Measurements from ENCODE around the gene BAZ1B.
"Not testable (repeated sequence)": the region's sequence is repeated elsewhere in the genome, so short reads cannot be mapped to it uniquely, and the experiment has no call there.

BAZ1B gene

GRCh38 chr7:73435471-73436009 is 86.6 kb downstream of the BAZ1B start:
- H3K27me3 ChIP-seq (ENCODE audit: control insufficient read depth in 1 of 2, insufficient read depth in 2 of 2, low read length in 2 of 2): peaks cover 6 to 12% of the 10 kb centered on the region in 2 donors
- peaks cover 0 to 11% of the 10 kb centered on the region in 2 donors for H3K36me3 ChIP-seq (ENCODE audit: control insufficient read depth in 2 of 2, insufficient read depth in 2 of 2, low read length in 2 of 2)
- no peak overlapping the region for H3K27ac ChIP-seq (ENCODE audit: low read length)
- H3K9me3 ChIP-seq (ENCODE audit: control insufficient read depth in 2 of 2, low read length in 2 of 2): no peaks in the 10 kb centered on the region
- H3K4me3 ChIP-seq (ENCODE audit: low read length in 2 of 2): no peak overlapping the region
- H3K9ac ChIP-seq (ENCODE audit: low read length in 2 of 2): no peak overlapping the region
- peaks cover 9% of the 10 kb centered on the region for H3K4me1 ChIP-seq (ENCODE audit: control insufficient read depth, insufficient read depth, low read length)

GRCh38 chr7:73434701-73435069 is 87.4 kb downstream of the BAZ1B start:
- Histone ChIP-seq H3K9me3 (ENCODE audit: control insufficient read depth in 2 of 2, low read length in 2 of 2) (no peaks in the 10 kb centered on the region), H3K4me1 (ENCODE audit: control insufficient read depth, insufficient read depth, low read length) (peaks cover 9% of the 10 kb centered on the region), H3K4me3 (ENCODE audit: low read length in 2 of 2) (no peak overlapping the region), H3K27ac (ENCODE audit: low read length) (no peak overlapping the region), H3K9ac (ENCODE audit: low read length in 2 of 2) (no peak overlapping the region), H3K36me3 (ENCODE audit: control insufficient read depth in 2 of 2, insufficient read depth in 2 of 2, low read length in 2 of 2) (peaks cover 0 to 7% of the 10 kb centered on the region in 2 donors), H3K27me3 (ENCODE audit: control insufficient read depth in 1 of 2, insufficient read depth in 2 of 2, low read length in 2 of 2) (peaks cover 6 to 12% of the 10 kb centered on the region in 2 donors)

- Histone ChIP-seq H3K9me3 (ENCODE audit: control insufficient read depth in 2 of 2, low read length in 2 of 2) (no peaks in the 10 kb centered on the region), H3K9ac (ENCODE audit: low read length in 2 of 2) (no peak overlapping the region), H3K27me3 (ENCODE audit: control insufficient read depth in 1 of 2, insufficient read depth in 2 of 2, low read length in 2 of 2) (peaks cover 6 to 12% of the 10 kb centered on the region in 2 donors), H3K4me1 (ENCODE audit: control insufficient read depth, insufficient read depth, low read length) (peaks cover 9% of the 10 kb centered on the region), H3K36me3 (ENCODE audit: control insufficient read depth in 2 of 2, insufficient read depth in 2 of 2, low read length in 2 of 2) (peaks cover 0 to 3% of the 10 kb centered on the region in 2 donors), H3K27ac (ENCODE audit: low read length) (no peak overlapping the region), H3K4me3 (ENCODE audit: low read length in 2 of 2) (peak overlapping the region; percentile 35 to 64)
Observed at GRCh38 chr7:73433924-73434700, 88.0 kb downstream of the BAZ1B start.

- Histone ChIP-seq H3K4me3 (ENCODE audit: low read length in 2 of 2) (no peak overlapping the region), H3K27ac (ENCODE audit: low read length) (no peak overlapping the region), H3K4me1 (ENCODE audit: control insufficient read depth, insufficient read depth, low read length) (peaks cover 9% of the 10 kb centered on the region), H3K9me3 (ENCODE audit: control insufficient read depth in 2 of 2, low read length in 2 of 2) (no peaks in the 10 kb centered on the region), H3K36me3 (ENCODE audit: control insufficient read depth in 2 of 2, insufficient read depth in 2 of 2, low read length in 2 of 2) (no peaks in the 10 kb centered on the region), H3K9ac (ENCODE audit: low read length in 2 of 2) (no peak overlapping the region), H3K27me3 (ENCODE audit: control insufficient read depth in 1 of 2, insufficient read depth in 2 of 2, low read length in 2 of 2) (peaks cover 8 to 16% of the 10 kb centered on the region in 2 donors)
Observed at GRCh38 chr7:73432676-73433075, 89.4 kb downstream of the BAZ1B start.

GRCh38 chr7:73431041-73431835 is 90.9 kb downstream of the BAZ1B start:
- Histone ChIP-seq H3K36me3 (ENCODE audit: control insufficient read depth in 2 of 2, insufficient read depth in 2 of 2, low read length in 2 of 2) (no peaks in the 10 kb centered on the region), H3K27me3 (ENCODE audit: control insufficient read depth in 1 of 2, insufficient read depth in 2 of 2, low read length in 2 of 2) (peaks cover 8 to 16% of the 10 kb centered on the region in 2 donors)

GRCh38 chr7:73430540-73430939 is 91.6 kb downstream of the BAZ1B start:
- H3K36me3 ChIP-seq (ENCODE audit: control insufficient read depth in 2 of 2, insufficient read depth in 2 of 2, low read length in 2 of 2); H3K4me1 ChIP-seq (ENCODE audit: control insufficient read depth, insufficient read depth, low read length); H3K27ac ChIP-seq (ENCODE audit: low read length); H3K9ac ChIP-seq (ENCODE audit: low read length in 2 of 2); H3K9me3 ChIP-seq (ENCODE audit: control insufficient read depth in 2 of 2, low read length in 2 of 2); H3K4me3 ChIP-seq (ENCODE audit: low read length in 2 of 2): not testable (repeated sequence)
- H3K27me3 ChIP-seq (ENCODE audit: control insufficient read depth in 1 of 2, insufficient read depth in 2 of 2, low read length in 2 of 2): peaks cover 8 to 16% of the 10 kb centered on the region in 2 donors

More at GRCh38 chr7:73431041-73431835, 90.9 kb downstream of the BAZ1B start:
- H3K9ac ChIP-seq (ENCODE audit: low read length in 2 of 2): no peak overlapping the region
- H3K27ac ChIP-seq (ENCODE audit: low read length): no peak overlapping the region
- no peak overlapping the region for H3K4me3 ChIP-seq (ENCODE audit: low read length in 2 of 2)
- no peaks in the 10 kb centered on the region for H3K9me3 ChIP-seq (ENCODE audit: control insufficient read depth in 2 of 2, low read length in 2 of 2)
- H3K4me1 ChIP-seq (ENCODE audit: control insufficient read depth, insufficient read depth, low read length): peaks cover 9% of the 10 kb centered on the region

- no peak overlapping the region for H3K4me3 ChIP-seq (ENCODE audit: low read length in 2 of 2)
Observed at GRCh38 chr7:73429622-73430505, 92.2 kb downstream of the BAZ1B start.

GRCh38 chr7:73429215-73429614 is 92.9 kb downstream of the BAZ1B start:
- no peak overlapping the region for H3K27ac ChIP-seq (ENCODE audit: low read length)
- H3K9me3 ChIP-seq (ENCODE audit: control insufficient read depth in 2 of 2, low read length in 2 of 2): no peaks in the 10 kb centered on the region
- H3K36me3 ChIP-seq (ENCODE audit: control insufficient read depth in 2 of 2, insufficient read depth in 2 of 2, low read length in 2 of 2): no peaks in the 10 kb centered on the region
- no peak overlapping the region for H3K4me3 ChIP-seq (ENCODE audit: low read length in 2 of 2)
- peaks cover 8 to 13% of the 10 kb centered on the region in 2 donors for H3K27me3 ChIP-seq (ENCODE audit: control insufficient read depth in 1 of 2, insufficient read depth in 2 of 2, low read length in 2 of 2)
- no peak overlapping the region for H3K9ac ChIP-seq (ENCODE audit: low read length in 2 of 2)
- peaks cover 9% of the 10 kb centered on the region for H3K4me1 ChIP-seq (ENCODE audit: control insufficient read depth, insufficient read depth, low read length)

More at GRCh38 chr7:73429622-73430505, 92.2 kb downstream of the BAZ1B start:
- H3K4me1 ChIP-seq (ENCODE audit: control insufficient read depth, insufficient read depth, low read length): peaks cover 9% of the 10 kb centered on the region
- H3K27ac ChIP-seq (ENCODE audit: low read length): no peak overlapping the region
- no peak overlapping the region for H3K9ac ChIP-seq (ENCODE audit: low read length in 2 of 2)
- H3K27me3 ChIP-seq (ENCODE audit: control insufficient read depth in 1 of 2, insufficient read depth in 2 of 2, low read length in 2 of 2): peaks cover 8 to 16% of the 10 kb centered on the region in 2 donors
- no peaks in the 10 kb centered on the region for H3K9me3 ChIP-seq (ENCODE audit: control insufficient read depth in 2 of 2, low read length in 2 of 2)
- no peaks in the 10 kb centered on the region for H3K36me3 ChIP-seq (ENCODE audit: control insufficient read depth in 2 of 2, insufficient read depth in 2 of 2, low read length in 2 of 2)

- H3K9me3 ChIP-seq (ENCODE audit: control insufficient read depth in 2 of 2, low read length in 2 of 2): no peaks in the 10 kb centered on the region
- H3K4me3 ChIP-seq (ENCODE audit: low read length in 2 of 2): no peak overlapping the region
- peaks cover 6 to 8% of the 10 kb centered on the region in 2 donors for H3K27me3 ChIP-seq (ENCODE audit: control insufficient read depth in 1 of 2, insufficient read depth in 2 of 2, low read length in 2 of 2)
- peaks cover 5% of the 10 kb centered on the region for H3K4me1 ChIP-seq (ENCODE audit: control insufficient read depth, insufficient read depth, low read length)
- no peak overlapping the region for H3K27ac ChIP-seq (ENCODE audit: low read length)
- no peaks in the 10 kb centered on the region for H3K36me3 ChIP-seq (ENCODE audit: control insufficient read depth in 2 of 2, insufficient read depth in 2 of 2, low read length in 2 of 2)
- no peak overlapping the region for H3K9ac ChIP-seq (ENCODE audit: low read length in 2 of 2)
Observed at GRCh38 chr7:73427902-73428787, 93.9 kb downstream of the BAZ1B start.

Measured in stomach smooth muscle (tissue), 2 donors.